ENCODE measurements around the gene SCUBE2. TPM values are rescaled to one million over a fixed set of nuclear protein-coding genes. Genes with fewer than 3 reads are reported as not detected.

SCUBE2 gene
- total RNA-seq (1 to 10 TPM; 2.8 to 6.0 TPM), polyA plus RNA-seq (1 to 10 TPM; 2.4 to 4.8 TPM)
- long read RNA-seq, donor 1, partial matches to known transcripts = 0 of 3 reads
- long read RNA-seq, donor 1, other reads (novel, unspliced or antisense) = 3 of 3 reads
- long read RNA-seq, donor 2, partial matches to known transcripts = 0 of 5 reads
- long read RNA-seq, donor 2, other reads (novel, unspliced or antisense) = 5 of 5 reads

DNA sequence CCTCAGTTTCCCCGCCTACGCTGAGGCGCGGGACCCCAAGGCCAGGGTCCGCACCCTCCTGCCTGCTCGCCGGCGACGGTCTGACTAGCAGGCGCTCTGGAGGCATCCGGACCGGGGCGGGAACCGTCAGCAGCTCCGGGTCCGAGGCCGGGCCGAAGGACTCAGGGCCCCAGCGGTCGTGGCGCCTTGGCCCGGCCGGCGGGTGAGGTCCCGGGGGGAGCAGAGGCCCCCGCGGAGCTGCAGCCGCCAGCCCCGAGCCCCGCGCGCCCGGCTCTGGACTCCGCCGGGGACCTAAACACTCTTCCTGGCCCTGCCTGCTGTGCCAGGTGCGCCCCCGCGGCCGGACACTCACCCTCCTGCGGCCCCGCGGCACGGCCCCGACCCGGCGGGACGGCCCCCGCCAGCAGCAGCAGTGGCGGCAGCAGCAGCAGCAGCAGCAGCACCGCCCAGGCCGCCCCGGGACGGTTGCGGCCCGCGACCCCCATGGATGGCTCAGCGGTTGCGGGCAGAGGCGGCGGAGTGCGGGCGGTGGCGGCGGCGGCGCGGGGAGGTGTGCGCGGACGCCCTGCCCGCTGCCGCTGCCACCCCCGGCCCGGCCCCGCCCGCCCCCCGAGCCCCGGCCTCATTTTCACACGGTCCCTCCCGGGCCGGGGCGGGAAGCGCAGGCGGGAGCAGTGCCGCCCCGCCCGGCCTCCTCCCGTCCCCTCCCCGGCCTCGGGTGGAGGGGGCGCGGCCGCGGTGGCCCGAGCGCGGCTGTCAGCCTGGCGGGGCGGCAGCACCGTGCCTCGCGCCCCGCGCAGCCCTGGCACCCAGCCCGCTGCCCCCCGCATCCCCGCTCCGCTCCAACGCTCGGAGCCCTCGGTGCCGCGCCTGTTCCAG lies at the start of gene SCUBE2:
SCUBE2 (minus strand) TSS at position 556 of the 879 bp plus-strand sequence; CDS start at position 485, 71 bp downstream.
- ATAC-seq (ENCODE audit: low FRiP score) (peak; percentile 16), DNase-seq (no peak)
- no peaks in the 10 kb centered on the region for H3K9me3 ChIP-seq (ENCODE audit: control insufficient read depth, low read length)
- no peaks in the 10 kb centered on the region for H3K36me3 ChIP-seq (ENCODE audit: control insufficient read depth in 1 of 2, insufficient read depth in 2 of 2, low read length in 1 of 2)
- H3K4me1 ChIP-seq (ENCODE audit: control insufficient read depth in 1 of 2, insufficient read depth in 2 of 2, low read length in 2 of 2) = no peaks in the 10 kb centered on the region
- peak within 1 kb of the TSS; percentile 49 to 60 for H3K4me3 ChIP-seq (ENCODE audit: low read length in 2 of 2)
- no peak within 1 kb of the TSS for H3K27ac ChIP-seq (ENCODE audit: low read depth in 1 of 2, low read length in 2 of 2)
- 1 to 2% methylated on average over 41 to 113 of the region's 113 CpGs for WGBS, 2 donors
- intact Hi-C loops (cut with DNase I) = no loop called here
- no peaks in the 10 kb centered on the region for H3K27me3 ChIP-seq (ENCODE audit: control insufficient read depth in 1 of 2, insufficient read depth in 2 of 2, low read length in 1 of 2)

DNA sequence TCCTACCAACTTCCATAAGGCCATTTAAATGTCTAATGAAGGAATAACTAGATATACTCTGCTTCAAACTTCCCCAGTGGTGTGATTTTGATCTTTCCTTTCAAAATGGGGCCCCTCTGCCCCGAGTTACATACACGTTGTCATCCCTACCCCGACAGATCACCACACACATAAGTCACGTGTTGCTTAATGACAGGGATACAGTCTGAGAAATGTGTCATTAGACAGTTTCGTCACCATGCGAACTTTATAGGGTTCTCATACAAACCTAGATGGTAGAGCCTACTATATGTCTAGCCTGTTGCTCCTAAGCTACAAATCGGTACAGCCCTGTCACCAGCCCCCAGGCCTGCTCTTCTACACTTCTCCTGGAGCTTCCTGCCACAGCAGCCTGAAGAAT lies 49.8 kb upstream of the SCUBE2 start:
- Histone ChIP-seq H3K27ac (ENCODE audit: low read depth in 1 of 2, low read length in 2 of 2) (no peak overlapping the region), H3K4me1 (ENCODE audit: control insufficient read depth in 1 of 2, insufficient read depth in 2 of 2, low read length in 2 of 2) (peaks cover 0 to 4% of the 10 kb centered on the region in 2 donors), H3K9me3 (ENCODE audit: control insufficient read depth, low read length) (no peaks in the 10 kb centered on the region), H3K4me3 (ENCODE audit: low read length in 2 of 2) (no peak overlapping the region), H3K36me3 (ENCODE audit: control insufficient read depth in 1 of 2, insufficient read depth in 2 of 2, low read length in 1 of 2) (peaks cover 4% of the 10 kb centered on the region in 2 donors), H3K27me3 (ENCODE audit: control insufficient read depth in 1 of 2, insufficient read depth in 2 of 2, low read length in 1 of 2) (no peaks in the 10 kb centered on the region)
- DNase-seq = no peak
- no peak for ATAC-seq (ENCODE audit: low FRiP score)
- intact Hi-C loops (cut with DNase I) = no loop called here
- 87 to 96% methylated on average over 7 of the region's 7 CpGs for WGBS, 2 donors

DNA sequence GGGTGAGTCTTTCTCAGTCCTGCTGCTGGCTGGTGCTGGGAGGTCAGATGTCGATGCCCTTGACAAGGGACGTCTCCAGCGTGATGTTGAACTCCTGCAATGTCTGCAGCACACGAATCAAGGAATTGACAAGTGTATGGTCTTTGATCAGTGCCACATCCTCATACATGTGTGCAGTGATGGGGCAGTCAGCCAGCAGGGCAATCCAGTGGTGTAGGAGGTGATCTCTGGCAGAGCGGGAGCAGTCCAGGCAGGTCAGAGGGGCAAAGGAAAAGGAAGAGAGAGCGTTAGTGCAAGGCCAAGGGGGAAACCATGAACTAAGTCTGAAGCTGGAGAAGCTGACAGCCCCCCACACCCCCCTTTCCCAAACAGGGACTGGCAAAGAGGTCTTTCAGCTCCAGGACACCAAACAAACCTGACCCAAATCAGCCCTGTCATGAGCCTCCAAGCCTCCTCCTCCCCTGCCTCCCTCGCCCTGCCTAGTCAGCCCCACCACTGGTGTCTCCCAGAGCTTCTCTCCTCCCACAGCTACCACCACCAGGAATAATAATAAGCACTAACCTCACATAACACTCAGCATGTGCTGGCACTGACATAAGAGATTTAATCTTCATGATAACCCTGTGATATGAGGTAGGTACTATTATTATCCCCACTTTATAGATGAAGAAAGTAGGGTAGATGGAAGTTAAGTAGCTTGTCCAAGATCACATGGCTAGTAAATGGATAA lies 48.4 kb upstream of the SCUBE2 start:
- no peak for ATAC-seq (ENCODE audit: low FRiP score)
- Histone ChIP-seq H3K9me3 (ENCODE audit: control insufficient read depth, low read length) (no peaks in the 10 kb centered on the region), H3K4me3 (ENCODE audit: low read length in 2 of 2) (no peak overlapping the region), H3K27ac (ENCODE audit: low read depth in 1 of 2, low read length in 2 of 2) (peak overlapping the region in 1 of 2 donors; percentile 71), H3K27me3 (ENCODE audit: control insufficient read depth in 1 of 2, insufficient read depth in 2 of 2, low read length in 1 of 2) (no peaks in the 10 kb centered on the region), H3K36me3 (ENCODE audit: control insufficient read depth in 1 of 2, insufficient read depth in 2 of 2, low read length in 1 of 2) (peaks cover 2 to 4% of the 10 kb centered on the region in 2 donors), H3K4me1 (ENCODE audit: control insufficient read depth in 1 of 2, insufficient read depth in 2 of 2, low read length in 2 of 2) (peaks cover 0 to 4% of the 10 kb centered on the region in 2 donors)
- intact Hi-C loops (cut with DNase I) = loop anchor here (2.0 to 5.0 kb wide), 3 partner anchors 125 to 227 kb away; partner anchors contain the start of gene AKIP1 (in 1 of the 2)
- DNase-seq = no peak
- 72% methylated on average over 7 of the region's 7 CpGs for WGBS, 2 donors

GRCh38 chr11:9138612-9139579 lies 47.5 kb upstream of the SCUBE2 start:
- ATAC-seq (ENCODE audit: low FRiP score) = peak; percentile 70
- Histone ChIP-seq H3K27ac (ENCODE audit: low read depth in 1 of 2, low read length in 2 of 2) (peak overlapping the region; percentile 6 to 76), H3K9me3 (ENCODE audit: control insufficient read depth, low read length) (no peaks in the 10 kb centered on the region), H3K27me3 (ENCODE audit: control insufficient read depth in 1 of 2, insufficient read depth in 2 of 2, low read length in 1 of 2) (no peaks in the 10 kb centered on the region), H3K4me1 (ENCODE audit: control insufficient read depth in 1 of 2, insufficient read depth in 2 of 2, low read length in 2 of 2) (peaks cover 0 to 4% of the 10 kb centered on the region in 2 donors), H3K36me3 (ENCODE audit: control insufficient read depth in 1 of 2, insufficient read depth in 2 of 2, low read length in 1 of 2) (peaks cover 2 to 4% of the 10 kb centered on the region in 2 donors), H3K4me3 (ENCODE audit: low read length in 2 of 2) (no peak overlapping the region)
- peak in 1 of 2 donors; percentile 53 for DNase-seq
- intact Hi-C loops (cut with DNase I) = loop anchor here (2.0 to 5.0 kb wide), 3 partner anchors 124 to 227 kb away; partner anchors contain the start of gene AKIP1 (in 1 of the 2)
- WGBS, 2 donors = 9 to 18% methylated on average over 18 of the region's 18 CpGs

DNA sequence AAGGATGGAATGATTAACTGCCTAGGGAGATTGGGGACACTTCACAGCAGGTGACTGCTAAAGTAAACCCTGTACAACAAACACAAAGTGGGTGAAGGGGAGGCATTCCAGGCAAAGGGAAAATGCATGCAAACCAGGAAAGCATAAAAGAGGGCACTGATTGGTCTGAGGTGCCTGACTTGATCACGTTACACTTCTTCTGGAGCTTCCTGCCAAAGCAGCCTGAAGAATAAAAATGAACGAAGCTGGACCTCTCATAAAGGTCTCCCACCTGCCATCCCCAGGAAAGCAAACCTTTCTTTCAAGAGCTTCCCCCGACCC lies 46.7 kb upstream of the SCUBE2 start:
- DNase-seq (no peak), ATAC-seq (ENCODE audit: low FRiP score) (no peak)
- H3K4me3 ChIP-seq (ENCODE audit: low read length in 2 of 2) = no peak overlapping the region
- no peaks in the 10 kb centered on the region for H3K9me3 ChIP-seq (ENCODE audit: control insufficient read depth, low read length)
- H3K4me1 ChIP-seq (ENCODE audit: control insufficient read depth in 1 of 2, insufficient read depth in 2 of 2, low read length in 2 of 2) = peaks cover 0 to 4% of the 10 kb centered on the region in 2 donors
- H3K36me3 ChIP-seq (ENCODE audit: control insufficient read depth in 1 of 2, insufficient read depth in 2 of 2, low read length in 1 of 2) = peaks cover 2 to 4% of the 10 kb centered on the region in 2 donors
- H3K27ac ChIP-seq (ENCODE audit: low read depth in 1 of 2, low read length in 2 of 2) = peak overlapping the region in 1 of 2 donors; percentile 6
- no peaks in the 10 kb centered on the region for H3K27me3 ChIP-seq (ENCODE audit: control insufficient read depth in 1 of 2, insufficient read depth in 2 of 2, low read length in 1 of 2)
- 35 to 41% methylated on average over 3 of the region's 3 CpGs for WGBS, 2 donors
- intact Hi-C loops (cut with DNase I) = loop anchor here (2.0 to 5.0 kb wide), 3 partner anchors 123 to 226 kb away; partner anchors contain the start of gene AKIP1 (in 1 of the 2)

DNA sequence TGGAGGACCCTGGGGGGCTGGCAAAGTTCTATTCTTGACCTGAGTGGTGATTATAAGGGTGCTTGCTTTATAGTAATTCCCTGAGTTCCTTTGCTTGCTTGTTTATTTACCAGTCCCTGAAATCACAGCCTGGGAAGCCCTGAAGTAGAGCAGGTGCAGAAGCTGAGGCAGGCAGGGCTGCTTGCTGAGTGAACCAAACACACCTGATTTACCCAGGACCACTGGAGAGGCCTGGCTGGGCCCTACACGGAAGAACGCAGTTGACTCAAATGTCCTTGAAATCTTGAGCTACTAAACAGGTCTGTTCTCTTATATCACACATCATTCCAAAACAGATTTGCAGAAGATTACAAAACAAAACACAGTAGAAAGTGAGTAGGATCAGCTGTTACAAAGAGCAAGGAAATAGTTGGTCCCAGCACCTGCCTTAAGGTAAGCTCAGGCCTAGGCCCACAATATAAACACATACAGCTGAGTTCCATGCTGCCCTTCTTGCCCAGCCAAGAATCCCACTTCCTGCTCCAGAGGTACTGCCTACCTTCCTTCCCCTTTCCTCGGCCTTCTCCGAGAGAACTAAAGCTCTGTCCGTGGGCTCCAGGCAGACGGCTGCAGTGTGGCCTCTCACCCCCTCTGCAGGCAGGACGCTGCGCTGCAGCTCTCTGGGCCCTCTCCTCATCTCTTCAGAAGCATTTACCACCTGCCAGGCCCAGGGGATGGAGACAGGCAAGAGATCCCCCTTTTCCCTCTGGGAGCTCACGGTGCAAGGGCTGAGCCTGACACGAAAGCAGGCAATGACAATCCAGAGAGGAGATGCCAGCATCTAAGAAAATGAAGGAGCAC lies 46.1 kb upstream of the SCUBE2 start:
- WGBS, 2 donors = 25 to 27% methylated on average over 10 of the region's 10 CpGs
- ATAC-seq (ENCODE audit: low FRiP score) = peak; percentile 89

GRCh38 chr11:9136741-9137140 lies 45.3 kb upstream of the SCUBE2 start:
- Histone ChIP-seq H3K27ac (ENCODE audit: low read depth in 1 of 2, low read length in 2 of 2) (no peak overlapping the region), H3K4me1 (ENCODE audit: control insufficient read depth in 1 of 2, insufficient read depth in 2 of 2, low read length in 2 of 2) (peaks cover 0 to 4% of the 10 kb centered on the region in 2 donors), H3K36me3 (ENCODE audit: control insufficient read depth in 1 of 2, insufficient read depth in 2 of 2, low read length in 1 of 2) (peaks cover 1 to 3% of the 10 kb centered on the region in 2 donors), H3K27me3 (ENCODE audit: control insufficient read depth in 1 of 2, insufficient read depth in 2 of 2, low read length in 1 of 2) (no peaks in the 10 kb centered on the region), H3K9me3 (ENCODE audit: control insufficient read depth, low read length) (no peaks in the 10 kb centered on the region), H3K4me3 (ENCODE audit: low read length in 2 of 2) (no peak overlapping the region)
- DNase-seq = no peak
- WGBS, 2 donors = 94 to 95% methylated on average over 2 of the region's 2 CpGs
- ATAC-seq (ENCODE audit: low FRiP score) = no peak
- intact Hi-C loops (cut with DNase I) = loop anchor here (2.0 to 5.0 kb wide), 2 partner anchors 122 to 224 kb away; partner anchors contain the start of gene AKIP1 (in 1 of the 2)

More for the DNA sequence above, 46.1 kb upstream of the SCUBE2 start:
- Histone ChIP-seq H3K27me3 (ENCODE audit: control insufficient read depth in 1 of 2, insufficient read depth in 2 of 2, low read length in 1 of 2) (no peaks in the 10 kb centered on the region), H3K9me3 (ENCODE audit: control insufficient read depth, low read length) (no peaks in the 10 kb centered on the region), H3K27ac (ENCODE audit: low read depth in 1 of 2, low read length in 2 of 2) (peak overlapping the region in 1 of 2 donors; percentile 68), H3K4me1 (ENCODE audit: control insufficient read depth in 1 of 2, insufficient read depth in 2 of 2, low read length in 2 of 2) (peaks cover 0 to 4% of the 10 kb centered on the region in 2 donors), H3K36me3 (ENCODE audit: control insufficient read depth in 1 of 2, insufficient read depth in 2 of 2, low read length in 1 of 2) (peaks cover 2 to 4% of the 10 kb centered on the region in 2 donors), H3K4me3 (ENCODE audit: low read length in 2 of 2) (no peak overlapping the region)
- DNase-seq = peak; percentile 81 to 92
- intact Hi-C loops (cut with DNase I) = loop anchor here (2.0 to 5.0 kb wide), 3 partner anchors 123 to 225 kb away; partner anchors contain the start of gene AKIP1 (in 1 of the 2)
